ENCODE data around the gene PCDHGB4. TPM values are rescaled to one million over a fixed set of nuclear protein-coding genes. Genes with fewer than 3 reads are reported as not detected.

Gene PCDHGB4
- total and polyA plus RNA-seq, 10 of the 15 experiments (the other 5 are each of a cell fraction or from before 2014, with no cell fraction given): 0.02 to 0.20 (median 0.04) TPM; not detected in 4

DNA sequence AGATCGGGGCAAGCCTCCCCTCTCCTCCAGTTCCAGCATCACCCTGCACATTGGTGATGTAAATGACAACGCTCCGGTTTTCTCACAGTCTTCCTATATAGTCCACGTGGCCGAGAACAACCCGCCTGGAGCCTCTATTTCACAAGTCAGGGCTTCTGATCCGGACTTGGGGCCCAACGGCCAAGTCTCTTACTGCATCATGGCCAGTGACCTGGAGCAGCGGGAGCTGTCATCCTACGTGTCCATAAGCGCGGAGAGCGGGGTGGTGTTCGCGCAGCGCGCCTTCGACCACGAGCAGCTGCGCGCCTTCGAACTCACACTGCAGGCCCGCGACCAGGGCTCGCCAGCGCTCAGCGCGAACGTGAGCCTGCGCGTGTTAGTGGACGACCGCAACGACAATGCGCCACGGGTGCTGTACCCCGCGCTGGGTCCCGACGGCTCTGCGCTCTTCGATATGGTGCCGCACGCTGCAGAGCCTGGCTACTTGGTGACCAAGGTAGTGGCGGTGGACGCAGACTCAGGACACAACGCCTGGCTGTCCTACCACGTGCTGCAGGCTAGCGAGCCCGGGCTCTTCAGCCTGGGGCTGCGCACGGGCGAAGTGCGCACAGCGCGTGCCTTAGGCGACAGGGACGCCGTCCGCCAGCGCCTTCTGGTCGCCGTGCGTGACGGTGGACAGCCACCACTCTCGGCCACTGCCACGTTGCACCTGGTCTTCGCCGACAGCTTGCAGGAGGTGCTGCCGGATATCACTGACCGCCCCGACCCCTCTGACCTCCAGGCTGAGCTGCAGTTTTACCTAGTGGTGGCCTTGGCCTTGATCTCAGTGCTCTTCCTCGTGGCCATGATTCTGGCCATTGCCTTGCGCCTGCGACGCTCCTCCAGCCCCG is 1.9 kb downstream of the PCDHGB4 start:
- Histone ChIP-seq H3K4me2 (ENCODE audit: control insufficient read depth, insufficient read depth) (no peak overlapping the region), H4K20me1 (ENCODE audit: control insufficient read depth, insufficient read depth) (no peaks in the 10 kb centered on the region), H3K79me2 (ENCODE audit: control insufficient read depth, insufficient read depth, low read length) (no peaks in the 10 kb centered on the region), H3K36me3 (ENCODE audit: control insufficient read depth in 2 of 2, insufficient read depth in 2 of 2, low read length in 1 of 2) (no peaks in the 10 kb centered on the region), H3K4me1 (ENCODE audit: control insufficient read depth, insufficient read depth, low read length) (no peaks in the 10 kb centered on the region), H3K27me3 (replicated peaks in 1 of 2; ENCODE audit: control insufficient read depth in 2 of 2, insufficient read depth in 2 of 2, low read length in 1 of 2) (no peaks in the 10 kb centered on the region), H2AFZ (ENCODE audit: control insufficient read depth, low read depth, low read length) (no peak overlapping the region), H3K9ac (ENCODE audit: control insufficient read depth, insufficient read depth, low read length) (no peak overlapping the region), H3K27ac (ENCODE audit: control insufficient read depth, insufficient read depth) (no peak overlapping the region), H3K9me3 (replicated peaks; ENCODE audit: control insufficient read depth, insufficient read depth, low read length) (peaks cover 5% of the 10 kb centered on the region; the same call in 2 of the 3 replicates), H3K4me3 (no peak overlapping the region)
- no peak for TF ChIP-seq KDM1A (IDR thresholded peaks at IDR 0.05; ENCODE audit: borderline replicate concordance)
- TF ChIP-seq GATAD2B (conservative IDR thresholded peaks at IDR 0.05; ENCODE audit: low read depth): no peak
- TF ChIP-seq, protein P1, sequence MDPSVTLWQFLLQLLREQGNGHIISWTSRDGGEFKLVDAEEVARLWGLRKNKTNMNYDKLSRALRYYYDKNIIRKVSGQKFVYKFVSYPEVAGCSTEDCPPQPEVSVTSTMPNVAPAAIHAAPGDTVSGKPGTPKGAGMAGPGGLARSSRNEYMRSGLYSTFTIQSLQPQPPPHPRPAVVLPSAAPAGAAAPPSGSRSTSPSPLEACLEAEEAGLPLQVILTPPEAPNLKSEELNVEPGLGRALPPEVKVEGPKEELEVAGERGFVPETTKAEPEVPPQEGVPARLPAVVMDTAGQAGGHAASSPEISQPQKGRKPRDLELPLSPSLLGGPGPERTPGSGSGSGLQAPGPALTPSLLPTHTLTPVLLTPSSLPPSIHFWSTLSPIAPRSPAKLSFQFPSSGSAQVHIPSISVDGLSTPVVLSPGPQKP (IDR thresholded peaks at IDR 0.05; ENCODE audit: low read depth, low read length): no peak
- TF ChIP-seq CREB1 (IDR thresholded peaks at IDR 0.05; ENCODE audit: low read depth): no peak
- no peak for TF ChIP-seq CBX3 (IDR thresholded peaks at IDR 0.05; ENCODE audit: borderline replicate concordance, low read depth)
- TF ChIP-seq ZBED1 (IDR thresholded peaks at IDR 0.05; ENCODE audit: borderline replicate concordance): no peak
- TF ChIP-seq, protein P2, sequence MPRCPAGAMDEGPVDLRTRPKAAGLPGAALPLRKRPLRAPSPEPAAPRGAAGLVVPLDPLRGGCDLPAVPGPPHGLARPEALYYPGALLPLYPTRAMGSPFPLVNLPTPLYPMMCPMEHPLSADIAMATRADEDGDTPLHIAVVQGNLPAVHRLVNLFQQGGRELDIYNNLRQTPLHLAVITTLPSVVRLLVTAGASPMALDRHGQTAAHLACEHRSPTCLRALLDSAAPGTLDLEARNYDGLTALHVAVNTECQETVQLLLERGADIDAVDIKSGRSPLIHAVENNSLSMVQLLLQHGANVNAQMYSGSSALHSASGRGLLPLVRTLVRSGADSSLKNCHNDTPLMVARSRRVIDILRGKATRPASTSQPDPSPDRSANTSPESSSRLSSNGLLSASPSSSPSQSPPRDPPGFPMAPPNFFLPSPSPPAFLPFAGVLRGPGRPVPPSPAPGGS (IDR thresholded peaks at IDR 0.05; ENCODE audit: borderline replicate concordance, insufficient read depth, low read depth, low read length, poor library complexity, severe bottlenecking): no peak
- TF ChIP-seq EZH2 (IDR thresholded peaks at IDR 0.05; ENCODE audit: borderline replicate concordance, control insufficient read depth, low read depth, low read length): no peak
- TF ChIP-seq, protein P3, sequence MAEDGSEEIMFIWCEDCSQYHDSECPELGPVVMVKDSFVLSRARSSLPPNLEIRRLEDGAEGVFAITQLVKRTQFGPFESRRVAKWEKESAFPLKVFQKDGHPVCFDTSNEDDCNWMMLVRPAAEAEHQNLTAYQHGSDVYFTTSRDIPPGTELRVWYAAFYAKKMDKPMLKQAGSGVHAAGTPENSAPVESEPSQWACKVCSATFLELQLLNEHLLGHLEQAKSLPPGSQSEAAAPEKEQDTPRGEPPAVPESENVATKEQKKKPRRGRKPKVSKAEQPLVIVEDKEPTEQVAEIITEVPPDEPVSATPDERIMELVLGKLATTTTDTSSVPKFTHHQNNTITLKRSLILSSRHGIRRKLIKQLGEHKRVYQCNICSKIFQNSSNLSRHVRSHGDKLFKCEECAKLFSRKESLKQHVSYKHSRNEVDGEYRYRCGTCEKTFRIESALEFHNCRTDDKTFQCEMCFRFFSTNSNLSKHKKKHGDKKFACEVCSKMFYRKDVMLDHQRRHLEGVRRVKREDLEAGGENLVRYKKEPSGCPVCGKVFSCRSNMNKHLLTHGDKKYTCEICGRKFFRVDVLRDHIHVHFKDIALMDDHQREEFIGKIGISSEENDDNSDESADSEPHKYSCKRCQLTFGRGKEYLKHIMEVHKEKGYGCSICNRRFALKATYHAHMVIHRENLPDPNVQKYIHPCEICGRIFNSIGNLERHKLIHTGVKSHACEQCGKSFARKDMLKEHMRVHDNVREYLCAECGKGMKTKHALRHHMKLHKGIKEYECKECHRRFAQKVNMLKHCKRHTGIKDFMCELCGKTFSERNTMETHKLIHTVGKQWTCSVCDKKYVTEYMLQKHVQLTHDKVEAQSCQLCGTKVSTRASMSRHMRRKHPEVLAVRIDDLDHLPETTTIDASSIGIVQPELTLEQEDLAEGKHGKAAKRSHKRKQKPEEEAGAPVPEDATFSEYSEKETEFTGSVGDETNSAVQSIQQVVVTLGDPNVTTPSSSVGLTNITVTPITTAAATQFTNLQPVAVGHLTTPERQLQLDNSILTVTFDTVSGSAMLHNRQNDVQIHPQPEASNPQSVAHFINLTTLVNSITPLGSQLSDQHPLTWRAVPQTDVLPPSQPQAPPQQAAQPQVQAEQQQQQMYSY (CRISPR knock-in tag; IDR thresholded peaks at IDR 0.05): no peak
- TF ChIP-seq NR2C1 (IDR thresholded peaks at IDR 0.05): no peak
- no peak for TF ChIP-seq SIN3A (IDR thresholded peaks at IDR 0.05; ENCODE audit: low read depth, low read length)
- TF ChIP-seq MYB (IDR thresholded peaks at IDR 0.05; ENCODE audit: borderline replicate concordance, low read depth, low read length): no peak
- no peak for TF ChIP-seq HCFC1 (IDR thresholded peaks at IDR 0.05; ENCODE audit: low read length)
- TF ChIP-seq ZNF622 (IDR thresholded peaks at IDR 0.05): no peak
- POLR2A ChIA-PET: no interaction called here
- in situ Hi-C loops (cut with MboI) (no loop called here), intact Hi-C loops (cut with micrococcal nuclease; ENCODE audit: unreplicated experiment) (no loop called here)
- BruUV-seq (replicated peaks): no TSS peak
- ATAC-seq (no peak), FAIRE-seq (no peak), DNase-seq (ENCODE audit: low read depth, low spot score) (no peak)
- CTCF ChIA-PET: interaction anchor here (1.6 to 2.8 kb wide), 2 partner anchors 9 to 20 kb away, joined by 6 to 8 read pairs; partner anchors contain the start of gene PCDHGB3
- SMC1A ChIA-PET (ENCODE audit: uncharacterized antibody, unreplicated experiment): no interaction called here
- RAD21 ChIA-PET (ENCODE audit: unreplicated experiment): no interaction called here
- WGBS (ENCODE audit: insufficient coverage, insufficient replicate concordance, low lambda C conversion rate, missing lambda C conversion rate): 86% methylated on average over 73 of the region's 77 CpGs

Measured in GM12878 (cell line).